C4-2B (cell line): ENCODE results near the gene TM2D3.
A peak's percentile ranks its signal among the peaks of the same experiment; 100 is the strongest.

ENCODE experiments used
- H3K27ac ChIP-seq: fragments of 450-650 bp; 2 replicates; pipeline ENCODE4 v1.5.1; 2017
- ZFX ChIP-seq: fragments of 450-650 bp; IDR thresholded peaks from 2 replicates; pipeline ENCODE4 v1.6.1; 2017
- TF ChIP-seq, protein P1 (sequence below): fragments of 450-650 bp; conservative IDR thresholded peaks from 2 replicates; pipeline ENCODE4 v1.5.1; 2017; ENCODE audit warnings: mild to moderate bottlenecking

TM2D3 gene, protein sequence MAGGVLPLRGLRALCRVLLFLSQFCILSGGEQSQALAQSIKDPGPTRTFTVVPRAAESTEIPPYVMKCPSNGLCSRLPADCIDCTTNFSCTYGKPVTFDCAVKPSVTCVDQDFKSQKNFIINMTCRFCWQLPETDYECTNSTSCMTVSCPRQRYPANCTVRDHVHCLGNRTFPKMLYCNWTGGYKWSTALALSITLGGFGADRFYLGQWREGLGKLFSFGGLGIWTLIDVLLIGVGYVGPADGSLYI

DNA sequence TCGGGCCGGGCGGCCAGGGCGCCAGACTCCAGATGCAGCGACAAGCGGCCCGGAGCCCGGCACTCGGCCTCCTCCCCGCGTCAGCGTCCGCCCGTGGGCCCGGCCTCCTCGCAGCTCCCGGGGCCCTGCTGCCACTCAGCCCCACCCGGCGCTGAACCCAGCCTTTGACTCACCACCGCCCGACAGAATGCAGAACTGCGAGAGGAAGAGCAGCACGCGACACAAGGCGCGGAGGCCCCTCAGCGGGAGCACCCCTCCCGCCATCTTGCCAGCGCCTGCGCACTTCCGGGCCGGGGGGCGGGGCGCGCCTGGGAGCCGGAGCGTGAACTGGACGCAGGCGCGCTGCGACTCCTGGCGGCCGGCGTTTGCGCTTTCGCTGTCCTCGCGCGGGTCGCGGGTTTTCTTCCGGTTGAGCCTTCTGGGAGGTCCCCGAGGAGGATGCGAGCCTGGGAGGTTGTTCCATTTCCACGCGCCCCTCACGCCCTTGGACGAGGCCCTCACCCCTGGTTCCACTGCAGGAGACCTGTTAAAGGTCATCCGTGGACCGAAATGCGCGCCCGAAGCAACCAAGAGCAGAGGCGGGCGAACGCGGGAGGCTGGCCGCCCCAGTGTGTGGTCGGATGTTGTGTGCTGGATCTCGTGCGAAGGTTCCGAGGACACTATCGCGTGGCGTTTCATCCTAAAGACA lies at the start of gene TM2D3:
TM2D3 (minus strand) TSS at position 284 of the 688 bp plus-strand sequence; CDS start at position 264, 20 bp downstream.
- H3K27ac ChIP-seq, result peak within 1 kb of the TSS; percentile 86
- TF ChIP-seq, protein P1, sequence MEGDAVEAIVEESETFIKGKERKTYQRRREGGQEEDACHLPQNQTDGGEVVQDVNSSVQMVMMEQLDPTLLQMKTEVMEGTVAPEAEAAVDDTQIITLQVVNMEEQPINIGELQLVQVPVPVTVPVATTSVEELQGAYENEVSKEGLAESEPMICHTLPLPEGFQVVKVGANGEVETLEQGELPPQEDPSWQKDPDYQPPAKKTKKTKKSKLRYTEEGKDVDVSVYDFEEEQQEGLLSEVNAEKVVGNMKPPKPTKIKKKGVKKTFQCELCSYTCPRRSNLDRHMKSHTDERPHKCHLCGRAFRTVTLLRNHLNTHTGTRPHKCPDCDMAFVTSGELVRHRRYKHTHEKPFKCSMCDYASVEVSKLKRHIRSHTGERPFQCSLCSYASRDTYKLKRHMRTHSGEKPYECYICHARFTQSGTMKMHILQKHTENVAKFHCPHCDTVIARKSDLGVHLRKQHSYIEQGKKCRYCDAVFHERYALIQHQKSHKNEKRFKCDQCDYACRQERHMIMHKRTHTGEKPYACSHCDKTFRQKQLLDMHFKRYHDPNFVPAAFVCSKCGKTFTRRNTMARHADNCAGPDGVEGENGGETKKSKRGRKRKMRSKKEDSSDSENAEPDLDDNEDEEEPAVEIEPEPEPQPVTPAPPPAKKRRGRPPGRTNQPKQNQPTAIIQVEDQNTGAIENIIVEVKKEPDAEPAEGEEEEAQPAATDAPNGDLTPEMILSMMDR, result peak; percentile 87
- peak; percentile 91 for TF ChIP-seq ZFX

DNA sequence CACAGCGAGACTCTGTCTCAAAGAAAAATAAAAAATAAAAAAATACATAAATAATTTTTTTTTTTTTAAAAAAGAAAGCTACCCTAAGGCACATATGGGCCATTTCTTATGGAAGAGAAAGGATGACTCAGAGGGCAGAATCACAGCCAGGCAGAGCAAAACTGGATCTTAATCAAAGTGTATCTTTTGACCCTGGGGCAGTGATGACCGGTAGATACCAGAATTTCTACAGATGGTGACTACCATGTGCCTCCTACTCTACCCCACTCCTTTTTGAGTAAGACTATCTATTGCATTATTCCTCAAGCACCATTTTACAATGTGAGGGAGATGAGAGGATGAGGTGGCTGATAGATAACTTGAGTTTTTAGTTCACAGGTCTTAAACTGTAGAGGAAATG lies 46.1 kb upstream of the TM2D3 start:
- no peak overlapping the region for H3K27ac ChIP-seq

DNA sequence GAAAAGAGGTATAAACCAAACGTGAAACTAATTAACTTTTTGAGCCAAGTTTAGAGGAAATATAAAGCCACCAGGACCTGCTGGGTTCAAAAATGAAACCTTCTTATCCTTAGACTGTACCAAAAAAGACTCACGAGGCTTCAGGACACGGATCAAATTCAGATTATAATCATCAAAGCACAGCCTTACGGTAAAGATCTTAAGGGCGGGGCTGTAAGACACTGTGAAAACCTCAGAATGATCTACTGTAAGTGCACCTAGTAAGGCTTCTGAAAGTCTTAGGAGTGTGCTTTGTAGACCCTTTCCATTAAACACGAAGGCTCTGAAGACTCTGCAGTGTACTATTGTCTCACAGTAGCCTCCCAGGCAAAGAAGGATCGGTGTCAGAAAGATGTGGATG lies 45.3 kb upstream of the TM2D3 start:
- TF ChIP-seq ZFX, result no peak
- TF ChIP-seq, protein P1, result no peak
- H3K27ac ChIP-seq, result no peak overlapping the region

More for the DNA sequence above, 46.1 kb upstream of the TM2D3 start:
- no peak for TF ChIP-seq ZFX
- TF ChIP-seq, protein P1, result no peak

DNA sequence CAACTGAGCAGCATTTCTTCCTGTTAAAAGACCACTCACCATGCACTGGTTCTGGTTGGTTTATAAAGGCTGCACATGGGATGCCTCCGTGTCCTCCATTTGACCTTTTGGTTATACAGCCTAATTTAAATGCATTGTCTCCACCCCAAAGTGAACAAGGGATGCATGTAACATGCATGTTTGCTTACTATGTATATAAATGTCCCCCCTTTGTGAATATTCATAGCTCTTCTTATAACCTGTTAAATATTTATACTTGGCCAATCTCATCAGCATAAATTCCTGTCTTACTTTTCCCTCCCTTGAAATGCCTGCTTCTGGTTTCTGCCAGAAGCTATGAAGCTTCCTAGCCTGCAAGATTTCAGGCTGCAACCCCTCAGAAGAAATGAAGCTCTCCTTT lies 44.6 kb upstream of the TM2D3 start:
- no peak overlapping the region for H3K27ac ChIP-seq
- TF ChIP-seq, protein P1, result no peak

DNA sequence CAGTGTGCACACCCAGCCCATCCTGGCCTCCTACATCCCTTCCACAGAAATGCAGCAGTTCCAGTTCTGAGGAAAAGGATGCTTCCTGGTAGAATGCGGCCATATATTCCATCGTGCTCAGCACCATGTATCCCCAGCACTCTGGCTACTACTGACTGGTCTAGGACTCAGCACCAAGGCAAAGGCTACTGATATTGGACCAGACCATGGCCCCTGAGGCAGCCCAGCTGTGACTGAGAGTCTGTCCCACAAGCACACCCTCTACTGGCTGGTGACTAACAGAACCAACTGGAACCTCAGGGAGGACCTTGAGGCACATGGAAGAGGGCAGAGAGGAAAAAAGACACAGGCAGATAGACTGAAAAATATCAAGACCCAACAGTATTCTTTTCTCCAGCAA lies 42.1 kb upstream of the TM2D3 start:
- H3K27ac ChIP-seq, result no peak overlapping the region
- TF ChIP-seq, protein P1, result peak; percentile 19
- no peak for TF ChIP-seq ZFX

DNA sequence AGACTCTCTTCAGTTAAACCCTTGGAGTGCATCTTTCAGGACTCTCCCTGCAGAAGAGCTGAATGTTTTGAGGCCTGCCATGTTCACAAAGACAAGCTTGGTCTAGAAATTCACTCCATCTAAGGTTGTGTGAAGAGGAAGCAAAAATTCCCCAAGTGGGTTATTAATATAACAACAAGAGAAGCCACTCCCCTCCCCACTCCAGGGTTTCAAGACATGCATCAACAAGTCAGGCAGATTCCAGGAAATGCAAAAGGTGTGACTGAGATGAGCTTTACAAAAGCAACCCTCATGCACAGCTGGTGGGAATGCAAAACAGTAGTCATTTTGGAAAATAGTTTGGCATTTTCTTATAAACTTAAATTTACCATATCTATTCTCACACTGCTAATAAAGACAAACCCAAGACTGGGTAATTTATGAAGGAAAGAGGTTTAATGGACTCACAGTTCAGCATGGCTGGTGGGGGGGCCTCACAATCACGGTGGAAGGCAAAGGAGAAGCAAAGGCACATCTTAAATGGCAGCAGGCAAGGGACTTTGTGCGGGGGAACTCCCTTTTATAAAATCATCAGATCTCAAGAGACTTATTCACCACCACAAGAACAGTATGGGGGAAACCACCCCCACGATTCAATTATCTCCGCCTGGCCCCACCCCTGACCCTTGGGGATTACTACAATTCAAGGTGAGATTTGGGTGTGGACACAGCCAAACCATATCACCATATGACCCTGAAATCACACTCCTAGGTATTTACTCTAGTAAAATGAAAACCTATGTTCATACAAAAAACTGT lies 40.8 kb upstream of the TM2D3 start:
- TF ChIP-seq, protein P1, result no peak
- no peak for TF ChIP-seq ZFX
- no peak overlapping the region for H3K27ac ChIP-seq

DNA sequence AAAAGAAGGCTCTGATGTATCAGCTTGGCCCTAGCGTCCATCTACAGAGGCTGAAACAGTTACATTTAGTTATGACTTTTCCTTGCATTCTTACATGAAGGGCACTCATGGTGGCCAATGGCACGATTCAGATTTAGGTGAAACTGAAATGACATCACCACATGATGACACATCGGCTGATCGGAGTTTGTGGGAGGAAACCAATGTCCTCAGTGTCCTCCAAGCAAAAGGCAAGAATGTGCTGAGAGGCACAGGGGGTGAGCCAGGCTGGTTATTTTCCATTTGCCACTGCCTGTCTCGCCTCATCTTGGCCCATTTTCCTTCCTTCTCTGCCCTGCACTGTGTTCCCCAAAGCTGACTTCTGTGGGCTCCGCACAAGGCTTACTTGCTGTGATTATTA lies 37.7 kb upstream of the TM2D3 start:
- H3K27ac ChIP-seq, result no peak overlapping the region
- no peak for TF ChIP-seq ZFX
- TF ChIP-seq, protein P1, result no peak
